ENCODE measurements around the gene ARHGAP29.
A peak's percentile ranks its signal among the peaks of the same experiment; 100 is the strongest.

The ARHGAP29 gene

GRCh38 chr1:94260635-94261387 is 23.4 kb upstream of the ARHGAP29 start:
- no peak for TF ChIP-seq CTCF (conservative IDR thresholded peaks at IDR 0.05)
- no peak overlapping the region for H3K27ac ChIP-seq

GRCh38 chr1:94259635-94260289 is 22.4 kb upstream of the ARHGAP29 start:
- no peak for TF ChIP-seq CTCF (conservative IDR thresholded peaks at IDR 0.05)
- peak overlapping the region; percentile 28; the same call in 1 of the 2 replicates for H3K27ac ChIP-seq

GRCh38 chr1:94258873-94259331 is 21.5 kb upstream of the ARHGAP29 start:
- H3K27ac ChIP-seq = peak overlapping the region; percentile 28; the same call in 1 of the 2 replicates
- no peak for TF ChIP-seq CTCF (conservative IDR thresholded peaks at IDR 0.05)

- no peak for TF ChIP-seq CTCF (conservative IDR thresholded peaks at IDR 0.05)
- peak overlapping the region; percentile 98; the same call in 1 of the 2 replicates for H3K27ac ChIP-seq
Measured at GRCh38 chr1:94257444-94257843, 20.1 kb upstream of the ARHGAP29 start.

- TF ChIP-seq CTCF (conservative IDR thresholded peaks at IDR 0.05) = no peak
- peak overlapping the region; percentile 98 for H3K27ac ChIP-seq
Measured at GRCh38 chr1:94255476-94255875, 18.1 kb upstream of the ARHGAP29 start.

GRCh38 chr1:94254073-94254810 is 16.9 kb upstream of the ARHGAP29 start:
- H3K27ac ChIP-seq = peak overlapping the region; percentile 98
- TF ChIP-seq CTCF (conservative IDR thresholded peaks at IDR 0.05) = no peak

GRCh38 chr1:94253456-94254017 is 16.2 kb upstream of the ARHGAP29 start:
- peak overlapping the region; percentile 98 for H3K27ac ChIP-seq
- TF ChIP-seq CTCF (conservative IDR thresholded peaks at IDR 0.05) = no peak

Data from VCaP (cell line).